ENCODE measurements around the gene TMEM86B.

GRCh38 chr19:55265723-55266386 is 37.3 kb upstream of the TMEM86B start:
- no peak for TF ChIP-seq EP300 (IDR thresholded peaks at IDR 0.05; ENCODE audit: borderline replicate concordance in 1 of 2, low read depth in 1 of 2, low read length in 1 of 2)
- TF ChIP-seq, protein P1, sequence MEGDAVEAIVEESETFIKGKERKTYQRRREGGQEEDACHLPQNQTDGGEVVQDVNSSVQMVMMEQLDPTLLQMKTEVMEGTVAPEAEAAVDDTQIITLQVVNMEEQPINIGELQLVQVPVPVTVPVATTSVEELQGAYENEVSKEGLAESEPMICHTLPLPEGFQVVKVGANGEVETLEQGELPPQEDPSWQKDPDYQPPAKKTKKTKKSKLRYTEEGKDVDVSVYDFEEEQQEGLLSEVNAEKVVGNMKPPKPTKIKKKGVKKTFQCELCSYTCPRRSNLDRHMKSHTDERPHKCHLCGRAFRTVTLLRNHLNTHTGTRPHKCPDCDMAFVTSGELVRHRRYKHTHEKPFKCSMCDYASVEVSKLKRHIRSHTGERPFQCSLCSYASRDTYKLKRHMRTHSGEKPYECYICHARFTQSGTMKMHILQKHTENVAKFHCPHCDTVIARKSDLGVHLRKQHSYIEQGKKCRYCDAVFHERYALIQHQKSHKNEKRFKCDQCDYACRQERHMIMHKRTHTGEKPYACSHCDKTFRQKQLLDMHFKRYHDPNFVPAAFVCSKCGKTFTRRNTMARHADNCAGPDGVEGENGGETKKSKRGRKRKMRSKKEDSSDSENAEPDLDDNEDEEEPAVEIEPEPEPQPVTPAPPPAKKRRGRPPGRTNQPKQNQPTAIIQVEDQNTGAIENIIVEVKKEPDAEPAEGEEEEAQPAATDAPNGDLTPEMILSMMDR (IDR thresholded peaks at IDR 0.05), result no peak
- TF ChIP-seq TAF1 (IDR thresholded peaks at IDR 0.05; ENCODE audit: borderline replicate concordance, low read depth, low read length), result no peak
- TF ChIP-seq ZBTB33 (IDR thresholded peaks at IDR 0.05; ENCODE audit: borderline replicate concordance, low read depth), result no peak
- no peak for TF ChIP-seq REST (IDR thresholded peaks at IDR 0.05; ENCODE audit: low read depth, low read length)
